ENCODE results near the gene ABHD12. TPM values are rescaled to one million over a fixed set of nuclear protein-coding genes. Genes with fewer than 3 reads are reported as not detected.

ABHD12 gene
- total and polyA plus RNA-seq, 8 donors = 44.4 to 73.0 (median 57.5) TPM

DNA sequence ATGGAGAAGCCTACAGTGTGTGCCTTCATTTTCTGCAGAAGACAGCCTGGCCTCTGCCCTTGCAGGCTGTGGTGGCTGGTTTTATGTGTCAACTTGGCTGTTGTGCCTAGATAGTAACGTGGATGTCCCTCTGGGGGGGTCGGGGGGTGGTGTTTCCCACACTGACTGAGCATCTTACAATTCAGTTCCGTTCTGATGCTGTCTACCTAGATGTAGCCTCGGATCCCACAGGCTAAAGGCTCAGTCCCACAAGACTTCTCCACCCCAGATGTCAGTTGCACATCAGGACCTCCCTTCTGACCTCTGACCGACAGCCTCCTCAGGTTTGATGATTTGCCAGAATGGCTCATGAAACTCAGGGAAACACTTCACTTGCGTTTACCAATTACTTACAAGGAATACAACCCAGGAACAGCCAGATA, 138.4 kb downstream of the ABHD12 start:
- no peaks in the 10 kb centered on the region for H3K27me3 ChIP-seq
- no peak overlapping the region for H3K27ac ChIP-seq
- ATAC-seq = no peak
- DNase-seq = no peak
- 71 to 76% methylated on average over 6 of the region's 6 CpGs for WGBS, 2 donors
- intact Hi-C loops (cut with DNase I) = no loop called here
- H3K36me3 ChIP-seq = no peaks in the 10 kb centered on the region
- no peak for FAIRE-seq
- TF ChIP-seq, protein P1, sequence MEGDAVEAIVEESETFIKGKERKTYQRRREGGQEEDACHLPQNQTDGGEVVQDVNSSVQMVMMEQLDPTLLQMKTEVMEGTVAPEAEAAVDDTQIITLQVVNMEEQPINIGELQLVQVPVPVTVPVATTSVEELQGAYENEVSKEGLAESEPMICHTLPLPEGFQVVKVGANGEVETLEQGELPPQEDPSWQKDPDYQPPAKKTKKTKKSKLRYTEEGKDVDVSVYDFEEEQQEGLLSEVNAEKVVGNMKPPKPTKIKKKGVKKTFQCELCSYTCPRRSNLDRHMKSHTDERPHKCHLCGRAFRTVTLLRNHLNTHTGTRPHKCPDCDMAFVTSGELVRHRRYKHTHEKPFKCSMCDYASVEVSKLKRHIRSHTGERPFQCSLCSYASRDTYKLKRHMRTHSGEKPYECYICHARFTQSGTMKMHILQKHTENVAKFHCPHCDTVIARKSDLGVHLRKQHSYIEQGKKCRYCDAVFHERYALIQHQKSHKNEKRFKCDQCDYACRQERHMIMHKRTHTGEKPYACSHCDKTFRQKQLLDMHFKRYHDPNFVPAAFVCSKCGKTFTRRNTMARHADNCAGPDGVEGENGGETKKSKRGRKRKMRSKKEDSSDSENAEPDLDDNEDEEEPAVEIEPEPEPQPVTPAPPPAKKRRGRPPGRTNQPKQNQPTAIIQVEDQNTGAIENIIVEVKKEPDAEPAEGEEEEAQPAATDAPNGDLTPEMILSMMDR (IDR thresholded peaks at IDR 0.05) = no peak
- no peak overlapping the region for H3K4me3 ChIP-seq
- H3K4me1 ChIP-seq = peaks cover 0 to 14% (median 9%) of the 10 kb centered on the region in 3 donors
- no peaks in the 10 kb centered on the region for H3K9me3 ChIP-seq

DNA sequence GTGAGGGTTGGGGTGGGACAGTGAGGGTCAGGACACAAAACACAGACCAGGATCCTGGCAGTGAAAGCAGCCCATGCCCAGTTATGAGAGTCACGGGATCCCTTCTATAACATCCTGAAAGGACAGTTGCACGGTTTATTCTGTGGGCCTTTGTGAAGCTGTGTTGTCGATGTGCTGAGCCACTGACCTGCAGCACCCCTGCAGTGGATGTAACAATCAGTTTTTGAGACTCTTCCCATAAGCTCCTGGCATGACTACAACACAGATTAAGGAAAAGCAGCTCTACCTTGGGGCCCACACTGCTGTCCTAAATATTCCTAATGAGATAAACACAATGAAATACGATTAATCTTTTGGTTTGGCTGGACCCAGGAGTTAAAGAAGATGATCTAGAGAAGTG, 139.1 kb downstream of the ABHD12 start:
- WGBS, 2 donors = 86 to 88% methylated on average over 4 of the region's 4 CpGs
- intact Hi-C loops (cut with DNase I) = no loop called here
- ATAC-seq = no peak
- Histone ChIP-seq H3K9me3 (no peaks in the 10 kb centered on the region), H3K4me3 (no peak overlapping the region), H3K4me1 (peaks cover 0 to 14% (median 13%) of the 10 kb centered on the region in 3 donors), H3K27me3 (no peaks in the 10 kb centered on the region), H3K27ac (no peak overlapping the region), H3K36me3 (no peaks in the 10 kb centered on the region)
- TF ChIP-seq, protein P1 (IDR thresholded peaks at IDR 0.05) = no peak
- no peak for FAIRE-seq
- DNase-seq = no peak

DNA sequence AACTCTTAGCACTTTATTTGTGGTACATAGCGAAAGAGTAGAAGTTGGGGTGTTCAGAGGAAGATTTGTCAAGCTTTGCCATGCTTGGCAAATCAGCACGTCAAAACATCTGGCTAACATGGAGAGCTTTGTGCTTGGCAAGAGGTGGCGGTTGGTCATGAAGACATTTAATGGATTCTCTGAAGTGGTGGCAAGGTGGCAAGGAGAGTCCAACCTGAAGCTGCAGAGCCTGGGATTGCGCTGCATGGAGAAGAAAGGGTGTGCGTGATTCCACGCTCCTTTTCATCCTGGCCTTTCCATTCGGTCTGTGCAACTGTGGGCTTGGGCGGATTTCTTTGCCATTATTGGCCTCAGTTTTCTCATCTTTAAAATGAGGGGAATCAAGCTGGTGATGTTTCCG, 139.6 kb downstream of the ABHD12 start:
- intact Hi-C loops (cut with DNase I) = no loop called here
- no peaks in the 10 kb centered on the region for H3K9me3 ChIP-seq
- DNase-seq = no peak
- no peak overlapping the region for H3K4me3 ChIP-seq
- FAIRE-seq = no peak
- TF ChIP-seq, protein P1 (IDR thresholded peaks at IDR 0.05) = no peak
- no peaks in the 10 kb centered on the region for H3K27me3 ChIP-seq
- no peaks in the 10 kb centered on the region for H3K36me3 ChIP-seq
- H3K27ac ChIP-seq = no peak overlapping the region
- H3K4me1 ChIP-seq = peaks cover 0 to 16% (median 7%) of the 10 kb centered on the region in 3 donors
- WGBS, 2 donors = 93 to 95% methylated on average over 9 of the region's 9 CpGs
- no peak for ATAC-seq

DNA sequence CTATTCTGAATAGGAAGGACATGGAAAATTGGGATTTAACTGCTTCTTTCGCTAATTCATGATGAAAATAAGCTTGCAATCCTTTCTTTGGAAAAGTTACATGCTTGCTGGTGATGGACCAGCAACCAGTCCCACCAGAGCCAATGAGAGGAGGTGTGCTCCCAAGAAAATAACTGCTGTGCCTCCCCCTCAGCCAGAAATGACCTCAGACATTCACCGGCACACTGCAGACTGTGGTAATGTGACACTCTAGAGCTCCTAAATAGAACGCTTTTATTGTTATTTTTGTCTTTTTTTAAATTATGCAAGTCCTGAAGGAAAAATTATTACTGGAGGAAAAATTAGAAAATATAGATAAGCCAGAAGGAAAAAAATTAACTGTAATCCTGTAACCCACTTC, 140.1 kb downstream of the ABHD12 start:
- Histone ChIP-seq H3K27me3 (no peaks in the 10 kb centered on the region), H3K4me3 (no peak overlapping the region), H3K9me3 (no peaks in the 10 kb centered on the region), H3K4me1 (peaks cover 0 to 16% (median 6%) of the 10 kb centered on the region in 3 donors), H3K36me3 (no peaks in the 10 kb centered on the region), H3K27ac (no peak overlapping the region)
- TF ChIP-seq, protein P1 (IDR thresholded peaks at IDR 0.05) = no peak
- intact Hi-C loops (cut with DNase I) = no loop called here
- FAIRE-seq = no peak
- ATAC-seq = no peak
- 90 to 91% methylated on average over 3 of the region's 3 CpGs for WGBS, 2 donors
- no peak for DNase-seq

Other genes starting within 250 kb of the ABHD12 start
- gene ENTPD6, start 195.1 kb downstream of the ABHD12 start, total RNA-seq = 10 to 100 TPM; 31.4 to 63.0 (median 41.6) TPM
- 10 to 100 TPM; 99.0 to 99.3 TPM for gene ENTPD6, start 195.1 kb downstream of the ABHD12 start, polyA plus RNA-seq
- gene PYGB, start 142.8 kb downstream of the ABHD12 start, total RNA-seq = 10 to 100 TPM; 17.4 to 25.0 (median 23.7) TPM
- 10 to 100 TPM; 37.2 TPM for gene PYGB, start 142.8 kb downstream of the ABHD12 start, polyA plus RNA-seq
- gene GINS1, start 16.8 kb upstream of the ABHD12 start, total RNA-seq = under 1 TPM; 0.32 to 0.98 (median 0.50) TPM
- under 1 TPM; 0.46 to 0.52 TPM for gene GINS1, start 16.8 kb upstream of the ABHD12 start, polyA plus RNA-seq
- 1 to 10 TPM; 5.1 to 9.0 (median 5.5) TPM for gene NINL, start 194.7 kb upstream of the ABHD12 start, total RNA-seq
- 10 to 100 TPM; 15.5 to 19.4 TPM for gene NINL, start 194.7 kb upstream of the ABHD12 start, polyA plus RNA-seq
- gene NANP, start 233.2 kb upstream of the ABHD12 start, total RNA-seq = 1 to 10 TPM; 1.2 to 2.5 (median 1.6) TPM
- 1 to 10 TPM; 1.0 to 1.8 TPM for gene NANP, start 233.2 kb upstream of the ABHD12 start, polyA plus RNA-seq

Measured in pancreas (tissue), 10 donors.